ENCODE measurements around the gene HLCS. TPM values are rescaled to one million over a fixed set of nuclear protein-coding genes. Genes with fewer than 3 reads are reported as not detected.

HLCS gene
- total RNA-seq, 1 donor from 2014 or later, result 15.9 TPM

GRCh38 chr21:36861595-36862323 is 104.7 kb downstream of the HLCS start:
- Mint-ChIP-seq H3K4me3 (ENCODE audit: unreplicated experiment) (no peak overlapping the region), H3K36me3 (ENCODE audit: unreplicated experiment) (no peaks in the 10 kb centered on the region), H3K27me3 (ENCODE audit: unreplicated experiment) (no peaks in the 10 kb centered on the region), H3K27ac (ENCODE audit: unreplicated experiment) (no peak overlapping the region), H3K9me3 (ENCODE audit: unreplicated experiment) (no peaks in the 10 kb centered on the region), H3K4me1 (ENCODE audit: low read depth, unreplicated experiment) (peaks cover 18% of the 10 kb centered on the region)
- TF ChIP-seq CTCF (IDR thresholded peaks at IDR 0.05; ENCODE audit: partially characterized antibody, unreplicated experiment), result no peak
- DNase-seq, result no peak

- no peak for TF ChIP-seq CTCF (IDR thresholded peaks at IDR 0.05; ENCODE audit: partially characterized antibody, unreplicated experiment)
- Mint-ChIP-seq H3K27me3 (ENCODE audit: unreplicated experiment) (no peaks in the 10 kb centered on the region), H3K27ac (ENCODE audit: unreplicated experiment) (no peak overlapping the region), H3K4me3 (ENCODE audit: unreplicated experiment) (no peak overlapping the region), H3K4me1 (ENCODE audit: low read depth, unreplicated experiment) (peaks cover 12% of the 10 kb centered on the region), H3K9me3 (ENCODE audit: unreplicated experiment) (no peaks in the 10 kb centered on the region), H3K36me3 (ENCODE audit: unreplicated experiment) (no peaks in the 10 kb centered on the region)
- no peak for DNase-seq
Observed at GRCh38 chr21:36860736-36861594, 105.5 kb downstream of the HLCS start.

GRCh38 chr21:36859744-36860501 is 106.5 kb downstream of the HLCS start:
- no peaks in the 10 kb centered on the region for H3K36me3 Mint-ChIP-seq (ENCODE audit: unreplicated experiment)
- no peak for TF ChIP-seq CTCF (IDR thresholded peaks at IDR 0.05; ENCODE audit: partially characterized antibody, unreplicated experiment)
- H3K27me3 Mint-ChIP-seq (ENCODE audit: unreplicated experiment), result peaks cover 1% of the 10 kb centered on the region
- no peak overlapping the region for H3K4me3 Mint-ChIP-seq (ENCODE audit: unreplicated experiment)
- H3K9me3 Mint-ChIP-seq (ENCODE audit: unreplicated experiment), result no peaks in the 10 kb centered on the region
- no peak for DNase-seq
- H3K27ac Mint-ChIP-seq (ENCODE audit: unreplicated experiment), result no peak overlapping the region
- peaks cover 8% of the 10 kb centered on the region for H3K4me1 Mint-ChIP-seq (ENCODE audit: low read depth, unreplicated experiment)

- no peak for TF ChIP-seq CTCF (IDR thresholded peaks at IDR 0.05; ENCODE audit: partially characterized antibody, unreplicated experiment)
- no peak overlapping the region for H3K27ac Mint-ChIP-seq (ENCODE audit: unreplicated experiment)
- peaks cover 10% of the 10 kb centered on the region for H3K4me1 Mint-ChIP-seq (ENCODE audit: low read depth, unreplicated experiment)
- no peaks in the 10 kb centered on the region for H3K36me3 Mint-ChIP-seq (ENCODE audit: unreplicated experiment)
- H3K9me3 Mint-ChIP-seq (ENCODE audit: unreplicated experiment), result no peaks in the 10 kb centered on the region
- no peak overlapping the region for H3K4me3 Mint-ChIP-seq (ENCODE audit: unreplicated experiment)
- H3K27me3 Mint-ChIP-seq (ENCODE audit: unreplicated experiment), result peaks cover 1% of the 10 kb centered on the region
- no peak for DNase-seq
Observed at GRCh38 chr21:36858320-36858957, 108.0 kb downstream of the HLCS start.
